ENCODE measurements around the gene TMEM186. TPM values are rescaled to one million over a fixed set of nuclear protein-coding genes. Genes with fewer than 3 reads are reported as not detected.
"Not testable (repeated sequence)": the region's sequence is repeated elsewhere in the genome, so short reads cannot be mapped to it uniquely, and the experiment has no call there.

The TMEM186 gene
- polyA plus RNA-seq, 10 donors, result 8.5 to 11.7 (median 9.6) TPM

- DNase-seq, result no peak
Measured at GRCh38 chr16:8814095-8814806, 16.8 kb upstream of the TMEM186 start.

- DNase-seq, result no peak
Measured at GRCh38 chr16:8812162-8812843, 14.9 kb upstream of the TMEM186 start.

GRCh38 chr16:8808613-8809353, 11.3 kb upstream of the TMEM186 start:
- DNase-seq, result no peak

- DNase-seq, result no peak
Measured at GRCh38 chr16:8808009-8808408, 10.6 kb upstream of the TMEM186 start.

GRCh38 chr16:8807189-8807588, 9.8 kb upstream of the TMEM186 start:
- DNase-seq, result no peak

- DNase-seq, result no peak
Measured at GRCh38 chr16:8806272-8806983, 9.0 kb upstream of the TMEM186 start.

- no peak for DNase-seq
Measured at GRCh38 chr16:8804313-8804712, 6.9 kb upstream of the TMEM186 start.

GRCh38 chr16:8803733-8804132, 6.3 kb upstream of the TMEM186 start:
- DNase-seq, result not testable (repeated sequence)

GRCh38 chr16:8801701-8802100, 4.3 kb upstream of the TMEM186 start:
- no peak for DNase-seq

GRCh38 chr16:8798535-8799157, 1.2 kb upstream of the TMEM186 start:
- no peak for DNase-seq

GRCh38 chr16:8798174-8798527, 712 bp upstream of the TMEM186 start:
- peak in 2 of 3 donors; percentile 6 to 24 for DNase-seq

GRCh38 chr16:8796469-8797363, 723 bp downstream of the TMEM186 start:
- peak in 1 of 3 donors; percentile 1 for DNase-seq

GRCh38 chr16:8795818-8796217, 1.6 kb downstream of the TMEM186 start:
- DNase-seq, result no peak

- DNase-seq, result no peak
Measured at GRCh38 chr16:8795091-8795490, 2.3 kb downstream of the TMEM186 start.

- no peak for DNase-seq
Measured at GRCh38 chr16:8788578-8789172, 8.8 kb downstream of the TMEM186 start.

- not testable (repeated sequence) for DNase-seq
Measured at GRCh38 chr16:8786316-8786715, 11.1 kb downstream of the TMEM186 start.

GRCh38 chr16:8785408-8785807, 12.0 kb downstream of the TMEM186 start:
- DNase-seq, result no peak

- no peak for DNase-seq
Measured at GRCh38 chr16:8782673-8783072, 14.8 kb downstream of the TMEM186 start.

GRCh38 chr16:8781797-8782196, 15.6 kb downstream of the TMEM186 start:
- DNase-seq, result no peak

- DNase-seq, result no peak
Measured at GRCh38 chr16:8777217-8777616, 20.2 kb downstream of the TMEM186 start.

Measured in muscle of back (tissue), 11 donors.